Measurements from ENCODE around the gene NLGN2.

NLGN2 gene

DNA sequence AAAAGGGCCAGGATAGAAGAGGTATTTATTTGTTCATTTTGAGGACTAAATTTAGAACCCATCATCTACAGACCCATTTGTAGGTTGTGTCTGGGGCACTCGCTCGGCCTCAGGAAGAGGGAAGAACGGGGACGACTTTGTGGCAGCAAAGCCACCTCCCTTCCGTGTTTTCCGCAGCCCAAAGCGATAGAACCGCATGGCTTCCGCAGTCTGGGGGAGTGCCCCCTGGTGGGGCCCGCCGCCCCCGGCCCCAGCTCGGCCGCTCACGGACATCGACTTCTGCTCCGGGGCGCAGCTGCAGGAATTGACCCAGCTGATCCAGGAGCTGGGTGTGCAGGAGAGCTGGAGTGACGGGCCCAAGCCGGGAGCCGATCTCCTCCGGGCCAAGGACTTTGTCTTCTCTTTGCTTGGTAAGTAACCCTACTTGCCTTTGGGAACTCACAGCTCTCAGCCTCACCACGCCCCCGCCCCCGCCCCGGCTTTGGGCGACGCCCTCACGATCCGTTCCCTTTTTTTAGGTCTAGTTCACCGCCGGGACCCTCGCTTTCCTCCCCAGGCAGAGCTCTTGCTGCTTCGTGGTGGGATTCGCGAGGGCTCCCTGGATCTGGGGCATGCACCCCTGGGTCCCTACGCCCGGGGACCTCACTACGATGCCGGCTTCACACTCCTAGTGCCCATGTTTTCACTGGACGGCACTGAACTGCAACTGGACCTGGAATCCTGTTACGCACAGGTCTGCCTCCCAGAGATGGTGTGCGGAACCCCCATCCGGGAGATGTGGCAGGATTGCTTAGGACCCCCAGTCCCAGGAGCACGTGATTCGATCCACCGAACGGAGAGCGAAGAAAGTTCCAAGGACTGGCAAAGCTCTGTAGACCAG is 28.3 kb downstream of the NLGN2 start:
- peak in 1 of 2 donors; percentile 38 for DNase-seq (ENCODE audit: extremely low read depth in 1 of 2, low read depth in 1 of 2)

DNA sequence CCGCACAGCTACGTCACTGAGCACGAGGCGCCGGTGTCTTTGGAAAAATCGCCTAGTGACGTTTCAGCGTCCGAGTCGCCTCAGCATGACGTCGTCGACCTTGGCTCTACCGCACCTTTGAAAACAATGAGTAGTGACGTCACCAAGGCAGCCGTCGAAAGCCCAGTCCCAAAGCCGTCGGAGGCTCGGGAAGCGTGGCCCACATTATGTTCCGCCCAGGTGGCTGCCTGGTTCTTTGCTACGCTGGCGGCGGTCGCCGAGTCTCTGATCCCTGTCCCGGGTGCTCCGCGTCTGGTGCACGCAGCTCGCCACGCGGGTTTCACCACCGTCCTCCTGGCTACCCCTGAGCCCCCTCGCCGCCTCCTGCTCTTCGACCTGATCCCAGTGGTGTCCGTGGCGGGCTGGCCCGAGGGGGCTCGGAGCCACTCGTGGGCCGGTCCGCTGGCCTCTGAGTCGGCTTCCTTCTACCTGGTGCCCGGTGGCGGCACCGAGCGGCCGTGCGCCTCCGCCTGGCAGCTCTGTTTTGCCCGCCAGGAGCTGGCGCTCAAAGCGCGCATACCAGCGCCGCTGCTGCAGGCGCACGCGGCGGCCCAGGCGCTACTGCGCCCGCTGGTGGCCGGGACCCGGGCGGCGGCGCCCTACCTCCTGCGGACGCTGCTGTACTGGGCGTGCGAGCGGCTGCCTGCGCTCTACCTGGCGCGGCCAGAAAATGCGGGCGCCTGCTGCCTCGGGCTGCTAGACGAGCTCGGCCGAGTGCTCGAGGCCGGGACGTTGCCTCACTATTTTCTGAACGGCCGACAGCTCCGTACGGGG is 29.1 kb downstream of the NLGN2 start:
- DNase-seq (ENCODE audit: extremely low read depth in 1 of 2, low read depth in 1 of 2) = peak; percentile 55 to 72

DNA sequence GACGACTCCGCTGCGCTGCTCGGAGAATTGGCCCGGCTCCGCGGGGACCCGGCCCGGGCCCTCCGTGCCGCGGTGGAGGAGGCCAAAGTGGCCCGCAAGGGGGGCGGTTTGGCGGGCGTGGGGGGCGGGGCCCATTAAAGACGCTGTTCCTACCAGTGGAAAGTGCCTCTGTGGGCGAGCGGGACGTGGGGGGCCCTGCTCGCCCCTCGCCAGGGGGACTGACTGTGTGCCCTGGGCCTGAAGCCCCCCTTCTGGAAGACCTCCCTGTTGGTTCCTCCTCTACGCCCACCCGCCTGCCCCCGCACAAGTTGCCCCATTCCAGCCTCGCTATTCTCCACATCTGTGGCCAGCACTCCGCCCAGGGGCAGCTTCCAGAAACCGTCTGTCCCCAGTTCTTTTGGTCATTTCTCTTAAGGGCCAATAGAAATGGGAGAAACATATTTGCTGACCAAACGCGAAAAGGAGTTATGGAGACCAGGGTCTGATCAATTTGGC is 29.8 kb downstream of the NLGN2 start:
- DNase-seq (ENCODE audit: extremely low read depth in 1 of 2, low read depth in 1 of 2) = no peak

DNA sequence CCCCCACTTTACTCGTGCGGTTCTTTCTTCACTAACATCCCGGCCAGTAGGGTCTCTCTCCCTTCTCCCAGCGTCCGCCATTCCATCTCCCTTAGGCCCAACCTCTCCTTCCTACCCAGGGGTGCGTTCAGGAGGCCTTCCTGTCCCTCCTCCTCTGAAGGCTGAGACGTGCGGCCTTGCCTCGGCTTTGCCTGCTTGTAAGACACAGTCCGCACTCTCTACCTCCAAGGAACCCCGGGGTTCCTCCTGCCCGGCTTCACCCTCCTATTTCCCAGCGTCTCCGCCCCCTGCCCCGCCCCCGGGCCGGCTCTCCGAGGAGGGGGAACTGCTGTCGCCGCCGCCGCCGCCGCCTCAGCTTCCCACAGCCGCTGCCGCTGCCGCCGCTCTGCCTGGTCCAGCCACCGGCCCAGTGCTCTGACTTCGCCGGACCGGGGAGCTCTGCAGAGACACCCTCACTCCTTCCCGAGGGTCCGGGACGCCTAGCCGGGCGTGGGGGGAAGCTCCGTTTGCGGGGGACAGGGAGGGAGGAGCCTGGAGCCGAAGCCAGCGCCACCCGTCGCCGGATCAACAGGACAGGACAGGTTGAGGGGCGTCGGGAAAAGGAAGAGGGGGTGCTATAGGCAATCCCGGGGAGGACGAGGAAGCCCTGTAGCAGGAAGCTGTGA is 30.4 kb downstream of the NLGN2 start:
- DNase-seq (ENCODE audit: extremely low read depth in 1 of 2, low read depth in 1 of 2) = peak in 1 of 2 donors; percentile 43

DNA sequence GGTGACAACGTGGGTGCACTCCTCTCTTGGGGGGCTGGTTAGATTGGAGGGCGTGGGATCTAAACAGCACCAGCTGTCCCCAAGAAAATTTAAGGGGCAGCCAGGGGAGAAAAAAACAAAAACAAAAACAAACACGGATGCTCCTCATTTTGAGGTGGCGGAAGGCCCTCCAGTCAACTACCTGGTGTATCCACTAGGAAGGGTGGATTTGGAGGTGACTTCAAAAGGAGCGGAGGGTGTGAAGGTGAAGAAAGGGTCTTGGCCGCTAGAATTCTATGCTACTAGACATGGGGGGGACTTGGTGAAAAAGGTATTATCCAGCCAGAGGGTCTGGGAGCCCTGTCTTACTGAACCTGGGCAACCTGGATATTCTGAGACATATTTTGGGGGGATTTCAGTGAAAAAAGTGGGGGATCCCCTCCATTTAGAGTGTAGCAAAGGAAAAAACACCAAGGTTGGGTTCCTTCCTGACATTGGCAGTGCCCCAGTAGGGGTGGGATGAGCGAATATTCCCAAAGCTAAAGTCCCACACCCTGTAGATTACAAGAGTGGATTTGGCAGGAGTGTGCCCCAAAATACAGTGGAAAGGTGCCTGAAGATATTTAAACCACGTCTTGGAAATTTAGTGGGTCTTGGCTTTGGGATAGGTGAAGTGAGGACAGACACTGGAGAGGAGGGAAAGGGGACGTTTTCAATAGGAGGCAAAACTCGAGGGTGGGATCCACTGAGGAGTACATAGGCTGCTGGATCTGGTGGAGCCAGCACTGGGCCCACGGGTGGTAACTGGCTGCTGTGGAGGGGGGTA is 31.2 kb downstream of the NLGN2 start:
- no peak for DNase-seq (ENCODE audit: extremely low read depth in 1 of 2, low read depth in 1 of 2)

DNA sequence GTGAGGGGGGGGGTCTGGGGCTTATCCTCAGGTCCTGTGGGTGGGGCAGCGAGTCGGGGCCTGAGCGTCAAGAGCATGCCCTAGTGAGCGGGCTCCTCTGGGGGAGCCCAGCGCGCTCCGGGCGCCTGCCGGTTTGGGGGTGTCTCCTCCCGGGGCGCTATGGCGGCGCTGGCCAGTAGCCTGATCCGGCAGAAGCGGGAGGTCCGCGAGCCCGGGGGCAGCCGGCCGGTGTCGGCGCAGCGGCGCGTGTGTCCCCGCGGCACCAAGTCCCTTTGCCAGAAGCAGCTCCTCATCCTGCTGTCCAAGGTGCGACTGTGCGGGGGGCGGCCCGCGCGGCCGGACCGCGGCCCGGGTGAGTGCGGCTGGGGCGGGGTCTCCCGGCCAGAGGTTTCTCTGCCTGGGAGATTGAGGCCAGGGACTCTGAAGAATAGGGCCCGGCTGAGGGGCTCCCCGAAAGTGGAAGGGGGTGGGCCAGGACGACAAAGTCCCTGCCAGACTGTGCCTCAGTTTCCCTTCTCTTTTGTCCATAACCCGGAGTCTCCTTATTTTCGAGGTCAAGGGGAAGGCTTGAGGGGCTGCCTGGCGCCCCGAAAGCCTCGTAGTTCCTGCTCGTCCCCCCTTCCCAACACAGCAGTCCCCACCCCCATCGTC is 31.9 kb downstream of the NLGN2 start, which contains the start of gene FGF11:
Gene FGF11, plus strand, starts transcription at position 51 of the 651 bp plus-strand sequence. Its CDS starts 109 bp downstream, at position 160.
- DNase-seq (ENCODE audit: extremely low read depth in 1 of 2, low read depth in 1 of 2) = no peak

DNA sequence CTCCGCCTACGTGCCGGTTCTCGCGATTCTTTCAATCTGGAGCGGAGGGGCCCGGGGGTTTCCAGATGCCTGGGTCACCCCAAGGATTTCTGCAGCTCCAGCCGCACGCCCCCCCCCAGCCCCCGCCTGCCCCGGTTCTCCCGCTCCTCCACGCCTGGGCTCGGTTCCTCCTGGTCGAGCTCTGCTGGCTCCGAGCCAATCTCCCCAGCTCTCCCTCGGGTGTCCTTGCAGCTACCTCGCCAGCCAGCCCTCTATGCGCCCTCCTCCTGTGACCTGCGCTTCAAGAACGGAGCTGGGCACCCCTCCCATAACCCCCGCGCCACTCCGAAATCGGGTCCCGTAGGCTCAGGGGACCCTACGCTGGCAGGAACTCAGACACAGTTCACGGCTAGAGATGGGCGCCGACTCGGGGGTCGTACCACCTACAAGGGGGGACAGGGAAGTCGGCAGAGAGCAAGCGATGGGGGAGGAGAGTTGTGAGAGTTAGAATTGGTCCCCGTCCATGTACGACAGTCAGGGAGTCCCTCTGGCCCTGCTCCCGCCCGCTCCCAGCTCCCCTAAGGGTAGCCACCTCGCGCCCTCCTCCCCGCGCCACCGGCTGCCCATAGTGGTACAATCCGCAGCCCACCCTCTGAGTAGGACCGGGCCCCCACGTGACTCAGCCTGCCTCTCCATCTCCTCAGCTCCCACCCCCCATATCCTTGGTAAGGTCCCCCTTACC is 32.6 kb downstream of the NLGN2 start:
- no peak for DNase-seq (ENCODE audit: extremely low read depth in 1 of 2, low read depth in 1 of 2)

DNA sequence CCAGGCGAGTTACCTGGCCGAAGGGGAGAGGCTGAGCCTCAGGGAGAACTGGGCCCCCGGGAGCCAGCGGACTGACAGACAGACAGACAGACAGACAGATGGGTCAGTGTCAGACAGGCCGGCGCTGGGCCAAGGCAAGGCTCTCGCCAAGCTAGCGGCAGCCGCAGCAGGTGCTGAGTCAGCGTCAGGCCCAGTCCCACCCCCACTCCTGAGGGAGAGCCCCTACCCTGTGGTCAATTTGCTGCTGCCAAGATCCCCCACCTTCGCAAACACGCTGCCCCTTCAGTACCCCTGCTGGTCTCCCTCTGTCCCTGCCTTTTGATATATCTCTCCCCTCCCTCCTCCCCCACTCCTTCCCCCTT is 33.2 kb downstream of the NLGN2 start:
- DNase-seq (ENCODE audit: extremely low read depth in 1 of 2, low read depth in 1 of 2) = no peak

DNA sequence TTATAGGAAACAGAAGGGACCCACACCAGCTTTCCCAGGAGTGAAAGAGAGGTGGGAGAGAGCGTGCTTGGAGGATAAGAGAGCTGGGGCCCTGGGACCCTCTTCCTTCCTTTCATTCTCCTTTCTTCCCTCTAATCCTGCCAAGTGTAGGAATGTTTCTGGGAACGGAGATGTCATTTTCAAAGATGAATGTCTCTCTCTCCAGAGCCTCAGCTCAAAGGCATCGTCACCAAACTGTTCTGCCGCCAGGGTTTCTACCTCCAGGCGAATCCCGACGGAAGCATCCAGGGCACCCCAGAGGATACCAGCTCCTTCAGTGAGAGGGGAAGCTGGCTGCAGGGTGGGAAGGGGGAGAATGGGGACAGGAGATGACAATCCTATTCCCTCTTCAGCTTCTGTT is 33.6 kb downstream of the NLGN2 start:
- no peak for DNase-seq (ENCODE audit: extremely low read depth in 1 of 2, low read depth in 1 of 2)

DNA sequence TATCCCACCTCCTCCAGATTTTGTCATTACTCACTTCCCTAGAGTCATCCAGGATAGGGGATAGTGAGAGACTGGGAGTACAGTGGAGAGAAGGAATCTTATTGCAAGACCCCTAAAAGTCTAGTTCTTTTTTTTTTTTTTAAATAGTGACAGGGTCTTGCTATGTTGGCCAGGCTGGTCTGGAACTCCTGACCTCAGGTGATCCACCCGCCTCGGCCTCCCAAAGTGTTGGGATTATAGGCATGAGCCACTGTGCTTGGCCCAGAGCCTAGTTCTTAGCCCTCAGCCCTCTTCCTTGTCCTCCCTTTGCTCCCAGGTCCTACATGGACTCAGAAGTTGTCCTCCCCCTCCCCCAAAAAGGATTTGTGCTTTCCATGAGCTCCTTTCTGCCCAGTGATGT is 34.5 kb downstream of the NLGN2 start:
- no peak for DNase-seq (ENCODE audit: extremely low read depth in 1 of 2, low read depth in 1 of 2)

DNA sequence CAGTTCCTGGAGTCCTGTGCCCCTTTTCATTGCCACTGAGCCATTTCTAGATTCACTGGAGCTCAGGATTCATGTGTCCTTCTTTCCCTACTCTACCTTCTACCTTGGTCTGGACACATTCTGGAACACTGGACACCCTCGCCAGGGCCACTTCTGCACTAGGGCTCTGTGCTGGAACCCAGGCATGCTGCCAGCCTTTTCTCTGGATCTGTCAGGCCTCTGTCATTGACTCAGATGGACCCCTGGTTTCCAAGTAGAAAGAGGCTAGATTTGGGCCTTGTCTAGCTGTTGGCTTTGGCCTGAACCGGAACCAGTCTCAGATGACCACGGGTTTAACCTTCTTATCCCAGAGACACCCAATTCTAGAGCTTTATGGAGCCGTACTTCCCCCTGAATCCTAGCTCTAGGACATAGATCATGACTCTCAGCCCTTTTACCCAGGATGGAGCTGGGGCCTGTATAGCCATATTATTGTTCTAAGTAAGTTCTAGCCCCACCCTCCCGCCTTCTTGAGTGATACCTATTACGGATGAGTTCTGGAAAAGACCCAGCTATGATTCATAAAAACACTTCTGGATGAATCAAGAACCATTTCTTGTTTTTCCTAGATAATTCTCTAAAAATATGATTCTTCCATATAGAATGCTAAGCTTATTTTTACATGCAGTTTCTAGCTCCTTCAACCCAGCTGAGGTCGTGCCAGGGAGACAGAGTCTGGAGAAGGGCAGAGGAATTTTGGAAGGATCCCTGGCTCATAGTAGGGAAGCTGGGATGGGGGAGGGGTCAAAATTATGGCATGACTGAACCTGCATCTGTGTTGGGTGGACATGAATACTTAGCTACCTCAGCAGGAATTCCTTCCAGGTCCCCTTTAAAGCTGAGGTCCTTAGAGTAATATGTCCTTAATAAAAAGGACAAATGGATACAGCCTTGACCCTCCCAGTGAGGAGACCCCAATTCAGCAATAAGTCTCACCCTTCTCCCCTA is 36.1 kb downstream of the NLGN2 start:
- DNase-seq (ENCODE audit: extremely low read depth in 1 of 2, low read depth in 1 of 2) = no peak

DNA sequence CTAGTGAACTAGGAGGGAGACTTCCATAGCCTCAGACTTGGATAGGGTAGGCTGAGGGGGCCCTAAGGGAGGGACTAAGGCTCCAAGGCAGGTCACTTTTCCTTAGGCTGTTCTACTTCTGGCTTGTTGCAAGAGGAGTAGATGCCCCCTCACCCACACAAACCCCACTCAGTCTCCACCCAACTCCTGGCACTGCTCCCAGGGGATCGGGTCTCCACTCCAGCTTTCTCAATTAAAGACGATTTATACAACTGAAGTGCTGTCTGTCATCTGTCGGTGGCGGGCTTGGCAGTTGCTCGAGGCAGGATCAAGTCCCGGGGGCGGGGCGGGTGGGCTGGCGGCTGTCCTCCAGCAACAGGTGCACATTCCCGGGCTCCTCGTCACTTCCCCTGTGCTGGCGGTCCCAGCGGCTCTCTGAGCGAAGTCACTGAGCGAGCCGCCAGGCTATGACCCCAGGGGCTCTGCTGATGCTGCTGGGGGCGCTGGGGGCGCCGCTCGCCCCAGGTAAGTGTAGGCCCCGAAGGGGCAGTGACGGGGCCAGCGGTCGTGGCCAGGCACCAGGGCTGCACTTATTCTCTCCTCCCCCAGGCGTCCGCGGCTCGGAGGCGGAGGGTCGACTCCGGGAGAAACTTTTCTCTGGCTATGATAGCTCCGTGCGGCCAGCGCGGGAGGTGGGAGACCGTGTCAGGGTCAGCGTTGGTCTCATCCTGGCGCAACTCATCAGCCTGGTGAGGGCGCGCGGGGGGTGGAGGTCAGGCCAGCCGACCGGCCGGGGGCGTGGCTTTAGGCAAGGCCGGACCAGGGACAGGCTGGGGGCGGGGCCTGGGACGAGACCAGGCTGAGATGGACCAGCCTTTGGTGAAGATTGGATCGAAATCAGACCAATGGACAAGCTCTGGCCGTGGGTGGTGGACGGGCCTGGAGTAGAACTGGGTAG is 37.3 kb downstream of the NLGN2 start, which contains the start of gene CHRNB1:
Gene CHRNB1, plus strand, starts transcription at position 380 of the 937 bp plus-strand sequence. Its CDS starts 67 bp downstream, at position 447.
- DNase-seq (ENCODE audit: extremely low read depth in 1 of 2, low read depth in 1 of 2) = no peak

DNA sequence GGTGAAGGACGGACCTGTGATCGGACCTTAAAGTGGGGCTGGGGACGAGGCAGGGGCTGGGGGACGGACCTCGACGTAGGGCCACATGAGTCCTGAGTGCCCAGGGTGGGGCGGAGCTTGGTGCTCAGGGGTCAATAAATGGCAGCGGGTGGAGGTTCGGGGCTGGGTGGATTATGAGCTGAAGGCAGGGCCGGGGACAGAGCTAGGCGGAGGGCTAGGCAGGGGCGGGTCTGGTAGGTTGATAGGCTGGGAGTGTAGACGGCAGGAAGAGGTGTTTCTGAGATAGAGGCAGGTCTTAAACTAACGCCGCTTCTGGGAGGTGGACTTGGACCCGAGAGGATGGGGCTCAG is 37.9 kb downstream of the NLGN2 start:
- peak in 1 of 2 donors; percentile 18 for DNase-seq (ENCODE audit: extremely low read depth in 1 of 2, low read depth in 1 of 2)

DNA sequence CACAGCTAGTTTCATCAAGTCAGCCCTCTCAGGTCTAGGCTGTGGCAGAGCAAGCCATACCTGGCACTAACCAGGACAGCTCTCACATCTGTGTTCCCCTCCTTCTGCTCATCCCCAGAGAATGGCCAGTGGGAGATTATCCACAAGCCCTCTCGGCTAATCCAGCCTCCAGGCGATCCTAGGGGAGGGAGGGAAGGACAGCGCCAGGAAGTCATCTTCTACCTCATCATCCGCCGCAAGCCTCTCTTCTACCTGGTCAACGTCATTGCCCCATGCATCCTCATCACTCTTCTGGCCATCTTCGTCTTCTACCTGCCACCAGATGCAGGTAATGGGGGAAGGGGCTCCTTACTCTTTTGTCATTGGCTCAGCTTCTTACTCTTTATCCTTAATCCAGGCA is 40.8 kb downstream of the NLGN2 start:
- no peak for DNase-seq (ENCODE audit: extremely low read depth in 1 of 2, low read depth in 1 of 2)

DNA sequence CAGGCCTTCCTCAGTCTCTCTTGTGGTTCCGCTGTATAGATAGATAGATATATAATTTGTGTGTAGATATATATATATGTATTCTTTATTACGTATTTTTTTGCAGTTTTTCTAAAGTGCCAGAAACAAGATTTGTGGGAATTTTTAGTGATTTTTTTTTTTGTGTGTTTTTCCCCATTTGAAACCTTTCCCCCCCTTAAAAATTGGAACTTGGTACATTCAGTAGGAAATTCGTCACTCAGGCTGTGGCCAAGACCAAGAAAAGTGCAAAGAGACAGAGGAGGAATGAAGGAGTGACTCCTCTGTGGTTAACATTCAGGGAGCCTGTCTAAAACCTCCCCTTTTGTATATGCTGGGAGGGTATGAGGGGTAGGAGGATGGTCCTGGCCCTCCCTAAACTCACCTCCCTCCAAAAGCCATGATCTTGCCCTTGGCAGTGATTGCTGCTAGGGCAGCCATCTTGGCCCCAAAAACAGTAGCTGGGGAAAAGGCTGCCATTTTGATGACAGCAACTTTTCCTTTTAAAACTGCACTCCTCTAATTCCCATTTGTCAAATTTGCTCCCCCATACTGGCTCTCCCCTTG is 52.4 kb downstream of the NLGN2 start:
- no peak for DNase-seq (ENCODE audit: extremely low read depth in 1 of 2, low read depth in 1 of 2)

DNA sequence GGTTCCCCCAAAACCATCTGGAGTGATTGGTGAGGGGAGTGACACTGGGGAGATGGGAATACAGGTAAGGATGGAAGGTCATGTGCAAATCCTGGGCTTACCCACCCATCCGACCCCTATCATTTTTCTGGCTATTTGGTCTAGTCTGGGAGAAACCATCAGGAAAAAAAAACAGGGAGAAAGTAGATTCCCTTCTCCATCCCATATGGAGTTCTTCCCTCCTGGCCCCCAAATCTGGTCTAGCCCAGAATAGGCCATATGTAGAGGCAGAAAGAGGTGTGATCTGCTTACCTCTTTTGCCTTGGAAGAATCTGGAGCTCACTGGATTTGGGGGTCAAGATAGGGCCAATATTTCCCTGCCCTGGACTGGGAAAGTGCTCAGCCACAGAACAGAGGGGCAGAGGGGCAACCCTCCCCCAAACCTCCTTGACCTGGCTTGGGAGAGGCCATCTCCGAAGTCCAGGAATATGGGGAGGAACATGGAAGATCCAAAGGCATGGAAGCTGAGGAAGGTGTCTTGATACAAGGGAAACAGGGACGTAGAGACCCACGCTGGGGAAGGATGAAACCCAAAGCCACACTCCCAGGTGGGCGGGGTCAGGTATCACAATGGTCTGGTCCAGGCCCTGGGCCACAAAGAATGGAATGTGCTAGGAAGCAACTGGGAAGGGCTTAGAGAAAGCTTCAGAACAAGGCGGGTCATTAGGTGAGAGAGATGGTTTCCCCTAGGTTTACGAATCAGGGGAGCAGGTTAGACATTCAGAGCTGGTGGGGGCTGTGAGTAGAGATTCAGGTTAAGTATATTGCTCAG is 53.4 kb downstream of the NLGN2 start:
- no peak for DNase-seq (ENCODE audit: extremely low read depth in 1 of 2, low read depth in 1 of 2)
